ENCODE measurements around the gene NGEF. TPM values are rescaled to one million over a fixed set of nuclear protein-coding genes. Genes with fewer than 3 reads are reported as not detected.

NGEF gene
- total RNA-seq, 3 donors from 2014 or later: 1.6 to 6.3 TPM; not detected in 1

DNA sequence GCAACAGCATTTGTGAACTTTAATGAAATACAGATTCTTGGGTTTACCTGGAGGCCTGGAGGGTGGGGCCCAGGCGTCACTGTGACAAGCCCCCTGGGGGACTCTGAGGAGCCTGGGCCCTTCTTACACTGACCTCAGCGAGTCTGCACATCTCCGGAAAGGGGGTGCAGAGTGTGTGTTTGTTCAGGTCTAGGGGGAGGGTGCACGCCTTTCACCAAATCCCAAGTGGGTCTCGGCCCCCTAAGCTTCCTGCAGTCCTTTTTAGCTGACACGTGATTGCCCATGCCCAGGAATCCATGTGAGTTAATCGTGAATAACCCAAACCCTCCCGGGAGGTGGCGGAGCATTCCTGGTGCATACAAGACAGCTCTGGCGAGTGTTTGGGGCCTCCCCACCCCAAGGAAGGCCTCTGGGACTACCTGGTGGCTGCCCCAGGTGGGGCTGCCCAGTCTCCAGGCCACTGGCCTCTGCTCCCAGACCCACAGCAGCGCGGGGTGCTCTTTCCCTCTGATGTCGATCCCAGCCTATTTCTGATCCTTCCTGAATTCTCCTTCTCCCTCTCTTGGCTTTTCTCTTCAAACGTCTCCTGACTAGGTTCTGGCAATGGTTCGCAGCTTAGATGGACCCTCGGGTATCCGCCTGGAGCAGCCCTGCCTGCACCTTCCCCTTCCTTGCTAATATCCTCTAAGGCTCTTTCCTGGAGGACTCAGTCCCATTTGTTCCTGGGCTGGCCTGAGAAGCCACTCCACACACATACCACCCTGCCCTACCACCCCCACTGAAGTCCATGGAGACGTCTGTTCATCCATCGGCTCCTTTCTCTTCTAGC is 10.0 kb downstream of the NGEF start:
- Histone ChIP-seq H3K4me1 (no peaks in the 10 kb centered on the region), H3K9me3 (no peaks in the 10 kb centered on the region), H3K27me3 (no peaks in the 10 kb centered on the region), H3K4me3 (no peak overlapping the region), H3K36me3 (no peaks in the 10 kb centered on the region), H3K27ac (no peak overlapping the region)
- TF ChIP-seq POLR2AphosphoS5 (IDR thresholded peaks at IDR 0.05): no peak
- TF ChIP-seq, protein P1, sequence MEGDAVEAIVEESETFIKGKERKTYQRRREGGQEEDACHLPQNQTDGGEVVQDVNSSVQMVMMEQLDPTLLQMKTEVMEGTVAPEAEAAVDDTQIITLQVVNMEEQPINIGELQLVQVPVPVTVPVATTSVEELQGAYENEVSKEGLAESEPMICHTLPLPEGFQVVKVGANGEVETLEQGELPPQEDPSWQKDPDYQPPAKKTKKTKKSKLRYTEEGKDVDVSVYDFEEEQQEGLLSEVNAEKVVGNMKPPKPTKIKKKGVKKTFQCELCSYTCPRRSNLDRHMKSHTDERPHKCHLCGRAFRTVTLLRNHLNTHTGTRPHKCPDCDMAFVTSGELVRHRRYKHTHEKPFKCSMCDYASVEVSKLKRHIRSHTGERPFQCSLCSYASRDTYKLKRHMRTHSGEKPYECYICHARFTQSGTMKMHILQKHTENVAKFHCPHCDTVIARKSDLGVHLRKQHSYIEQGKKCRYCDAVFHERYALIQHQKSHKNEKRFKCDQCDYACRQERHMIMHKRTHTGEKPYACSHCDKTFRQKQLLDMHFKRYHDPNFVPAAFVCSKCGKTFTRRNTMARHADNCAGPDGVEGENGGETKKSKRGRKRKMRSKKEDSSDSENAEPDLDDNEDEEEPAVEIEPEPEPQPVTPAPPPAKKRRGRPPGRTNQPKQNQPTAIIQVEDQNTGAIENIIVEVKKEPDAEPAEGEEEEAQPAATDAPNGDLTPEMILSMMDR (IDR thresholded peaks at IDR 0.05): no peak
- TF ChIP-seq POLR2A (IDR thresholded peaks at IDR 0.05): no peak
- DNase-seq (ENCODE audit: low spot score in 2 of 2): peak in 1 of 2 donors; percentile 43
- intact Hi-C loops (cut with DNase I; ENCODE audit: low total_unique reads): no loop called here

GRCh38 chr2:233000886-233001750 is 11.9 kb downstream of the NGEF start:
- TF ChIP-seq, protein P1 (IDR thresholded peaks at IDR 0.05): no peak
- TF ChIP-seq POLR2A (IDR thresholded peaks at IDR 0.05) (no peak), POLR2AphosphoS5 (IDR thresholded peaks at IDR 0.05) (no peak)
- no peaks in the 10 kb centered on the region for H3K9me3 ChIP-seq
- H3K4me3 ChIP-seq: no peak overlapping the region
- DNase-seq (ENCODE audit: low spot score in 2 of 2): peak in 1 of 2 donors; percentile 33
- no peaks in the 10 kb centered on the region for H3K27me3 ChIP-seq
- no peaks in the 10 kb centered on the region for H3K36me3 ChIP-seq
- H3K27ac ChIP-seq: no peak overlapping the region
- intact Hi-C loops (cut with DNase I; ENCODE audit: low total_unique reads): no loop called here
- H3K4me1 ChIP-seq: no peaks in the 10 kb centered on the region

DNA sequence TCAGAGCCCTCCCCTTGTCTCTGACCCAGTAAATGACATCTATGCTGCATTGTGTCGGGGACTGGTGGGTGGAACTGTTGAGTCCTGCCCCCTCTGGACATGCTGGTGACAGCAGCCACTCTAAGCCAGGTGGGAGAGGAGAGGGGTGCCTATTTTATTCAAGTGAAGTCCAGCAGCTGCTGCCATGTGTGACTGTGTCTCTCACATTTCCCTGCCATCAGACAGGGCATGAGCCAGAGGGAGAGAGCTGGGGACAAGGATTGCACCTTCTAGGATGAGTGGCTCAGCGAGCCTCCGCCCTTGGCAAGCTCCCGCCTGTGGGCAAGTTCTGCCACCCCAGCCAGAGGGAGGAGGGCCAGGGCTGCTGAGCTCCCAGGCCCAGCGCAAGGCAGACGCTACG is 13.7 kb downstream of the NGEF start:
- Histone ChIP-seq H3K9me3 (no peaks in the 10 kb centered on the region), H3K4me3 (no peak overlapping the region), H3K36me3 (no peaks in the 10 kb centered on the region), H3K27ac (no peak overlapping the region), H3K4me1 (no peaks in the 10 kb centered on the region), H3K27me3 (no peaks in the 10 kb centered on the region)
- DNase-seq (ENCODE audit: low spot score in 2 of 2): peak in 1 of 2 donors; percentile 9
- intact Hi-C loops (cut with DNase I; ENCODE audit: low total_unique reads): no loop called here
- TF ChIP-seq, protein P1 (IDR thresholded peaks at IDR 0.05): no peak
- TF ChIP-seq POLR2AphosphoS5 (IDR thresholded peaks at IDR 0.05) (no peak), POLR2A (IDR thresholded peaks at IDR 0.05) (no peak)

DNA sequence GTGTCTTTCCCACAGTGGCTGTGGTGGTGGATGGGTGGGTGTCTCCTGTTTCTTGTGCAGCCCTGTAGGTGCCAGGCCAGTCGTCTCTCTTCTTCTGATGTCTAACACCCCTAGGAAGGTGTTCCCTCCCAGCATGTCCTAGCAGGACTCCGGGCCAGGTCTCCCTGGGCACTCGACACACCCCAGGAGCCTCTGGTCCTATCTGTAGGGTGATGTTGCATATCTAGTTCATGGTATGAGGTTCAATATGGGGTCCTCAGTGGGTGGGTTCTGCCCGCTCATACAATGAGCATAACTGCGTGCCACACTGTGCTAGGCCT is 14.4 kb downstream of the NGEF start:
- intact Hi-C loops (cut with DNase I; ENCODE audit: low total_unique reads): no loop called here
- Histone ChIP-seq H3K4me3 (no peak overlapping the region), H3K36me3 (no peaks in the 10 kb centered on the region), H3K27me3 (no peaks in the 10 kb centered on the region), H3K27ac (no peak overlapping the region), H3K4me1 (no peaks in the 10 kb centered on the region), H3K9me3 (no peaks in the 10 kb centered on the region)
- DNase-seq (ENCODE audit: low spot score in 2 of 2): no peak
- no peak for TF ChIP-seq POLR2AphosphoS5 (IDR thresholded peaks at IDR 0.05)
- TF ChIP-seq POLR2A (IDR thresholded peaks at IDR 0.05): no peak
- TF ChIP-seq, protein P1 (IDR thresholded peaks at IDR 0.05): no peak
